ENCODE measurements around the gene SLC35G6.

GRCh38 chr17:7475764-7476422 is 5.4 kb upstream of the SLC35G6 start:
- TF ChIP-seq, protein P1, sequence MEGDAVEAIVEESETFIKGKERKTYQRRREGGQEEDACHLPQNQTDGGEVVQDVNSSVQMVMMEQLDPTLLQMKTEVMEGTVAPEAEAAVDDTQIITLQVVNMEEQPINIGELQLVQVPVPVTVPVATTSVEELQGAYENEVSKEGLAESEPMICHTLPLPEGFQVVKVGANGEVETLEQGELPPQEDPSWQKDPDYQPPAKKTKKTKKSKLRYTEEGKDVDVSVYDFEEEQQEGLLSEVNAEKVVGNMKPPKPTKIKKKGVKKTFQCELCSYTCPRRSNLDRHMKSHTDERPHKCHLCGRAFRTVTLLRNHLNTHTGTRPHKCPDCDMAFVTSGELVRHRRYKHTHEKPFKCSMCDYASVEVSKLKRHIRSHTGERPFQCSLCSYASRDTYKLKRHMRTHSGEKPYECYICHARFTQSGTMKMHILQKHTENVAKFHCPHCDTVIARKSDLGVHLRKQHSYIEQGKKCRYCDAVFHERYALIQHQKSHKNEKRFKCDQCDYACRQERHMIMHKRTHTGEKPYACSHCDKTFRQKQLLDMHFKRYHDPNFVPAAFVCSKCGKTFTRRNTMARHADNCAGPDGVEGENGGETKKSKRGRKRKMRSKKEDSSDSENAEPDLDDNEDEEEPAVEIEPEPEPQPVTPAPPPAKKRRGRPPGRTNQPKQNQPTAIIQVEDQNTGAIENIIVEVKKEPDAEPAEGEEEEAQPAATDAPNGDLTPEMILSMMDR (IDR thresholded peaks at IDR 0.05) = no peak
- peak in 1 of 2 donors; percentile 47 for TF ChIP-seq POLR2A (IDR thresholded peaks at IDR 0.05)
